NCI-H2227 treated with DMSO at 0.1 percent for 48 hours (cell line): ENCODE results near the gene KRTAP4-8.
"Not testable (repeated sequence)": the region's sequence is repeated elsewhere in the genome, so short reads cannot be mapped to it uniquely, and the experiment has no call there.

Source experiments
- DNase-seq: peaks from one replicate; lab custom pipeline; 2025; lab: John Stamatoyannopoulos, UW

The KRTAP4-8 gene

DNA sequence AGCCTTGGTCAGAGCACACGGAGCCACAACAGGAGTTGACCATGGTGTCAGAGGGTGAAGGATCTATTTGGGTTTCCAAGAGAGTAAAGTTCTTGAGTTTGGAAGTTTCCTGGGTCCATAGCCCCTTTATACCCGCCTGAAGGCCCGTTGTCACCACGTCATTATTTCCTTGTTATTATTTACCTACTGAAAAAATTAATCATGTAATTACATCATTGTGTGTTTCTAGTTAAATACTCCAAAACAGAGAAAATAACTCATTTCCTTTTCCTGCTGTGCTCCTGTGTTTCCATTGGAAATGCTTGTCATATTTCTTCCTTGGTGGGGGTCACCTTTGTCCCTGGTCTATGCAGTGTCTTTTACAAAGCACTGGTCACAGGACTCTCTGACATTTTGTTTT, at the start of gene KRTAP4-8:
KRTAP4-8 (minus strand) TSS at position 101 of the 400 bp plus-strand sequence; CDS start at position 43, 58 bp downstream.
- no peak for DNase-seq

DNA sequence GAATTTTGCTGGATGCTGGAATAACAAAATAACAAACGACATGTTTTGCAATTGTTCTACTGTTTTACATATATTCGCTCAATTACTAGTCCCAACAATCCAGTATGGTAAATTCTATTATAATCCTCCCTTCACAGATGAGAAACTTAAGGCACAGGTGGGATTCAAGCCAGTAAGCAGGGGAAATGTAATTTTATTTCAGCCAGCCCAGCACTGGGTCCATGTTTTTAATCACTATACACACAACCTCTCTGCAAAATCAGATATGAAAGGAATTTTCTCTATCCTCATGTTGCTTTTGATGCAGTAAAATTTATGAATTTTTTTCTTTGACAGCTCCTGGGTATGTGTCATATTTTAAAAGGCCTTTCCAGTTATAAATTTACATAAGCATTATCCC, 47.3 kb upstream of the KRTAP4-8 start:
- DNase-seq, result no peak

DNA sequence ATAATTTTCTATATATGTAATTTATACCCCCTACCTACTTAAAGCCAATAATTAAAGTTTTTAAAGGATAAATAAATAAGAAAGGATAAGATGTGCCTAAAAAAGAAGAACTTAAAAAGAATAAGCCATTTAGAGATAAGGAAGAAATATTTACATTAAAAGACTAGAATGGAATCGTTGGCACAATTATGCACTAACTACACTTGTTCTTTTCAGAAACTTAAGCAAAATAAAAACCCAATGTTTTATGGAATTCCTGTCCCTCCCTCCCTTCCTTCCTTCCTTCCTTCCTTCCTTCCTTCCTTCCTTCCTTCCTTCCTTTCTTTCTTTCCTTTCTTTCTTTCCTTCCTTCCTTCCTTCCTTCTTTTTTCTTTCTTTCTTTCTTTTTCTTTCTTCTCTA, 46.9 kb upstream of the KRTAP4-8 start:
- no peak for DNase-seq

- no peak for DNase-seq
Observed at GRCh38 chr17:41141361-41141760, 43.4 kb upstream of the KRTAP4-8 start.

- DNase-seq, result no peak
Observed at GRCh38 chr17:41140360-41141131, 42.6 kb upstream of the KRTAP4-8 start, which contains the start of gene KRTAP4-6. Gene KRTAP4-6 (minus strand): TSS chr17:41140544. CDS start chr17:41140487, 57 bp downstream.

GRCh38 chr17:41139865-41140264, 41.9 kb upstream of the KRTAP4-8 start:
- DNase-seq, result not testable (repeated sequence)

GRCh38 chr17:41133880-41134735, 36.2 kb upstream of the KRTAP4-8 start:
- DNase-seq, result no peak

- DNase-seq, result no peak
Observed at GRCh38 chr17:41131979-41132378, 34.0 kb upstream of the KRTAP4-8 start.

- no peak for DNase-seq
Observed at GRCh38 chr17:41127371-41127770, 29.4 kb upstream of the KRTAP4-8 start.

DNA sequence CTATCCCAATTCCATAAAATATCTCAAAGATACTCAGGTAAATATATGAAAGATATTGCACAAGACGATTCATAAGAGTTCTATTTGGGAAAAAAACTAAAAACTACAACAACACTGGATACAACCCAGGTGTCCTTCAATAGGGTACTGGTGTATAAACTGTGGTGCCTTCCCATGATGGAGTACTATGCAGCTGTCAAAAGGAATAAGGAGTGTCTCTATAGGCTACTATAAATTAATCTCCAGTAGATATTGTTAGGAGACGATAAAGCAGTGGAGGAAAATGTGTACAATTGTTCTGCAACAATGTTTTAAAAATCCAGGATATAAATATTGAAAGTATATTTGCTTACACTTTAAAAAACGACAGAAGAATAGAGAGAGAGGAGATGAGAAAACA, 28.5 kb upstream of the KRTAP4-8 start:
- DNase-seq, result no peak

GRCh38 chr17:41125064-41125463, 27.1 kb upstream of the KRTAP4-8 start:
- DNase-seq, result no peak

DNA sequence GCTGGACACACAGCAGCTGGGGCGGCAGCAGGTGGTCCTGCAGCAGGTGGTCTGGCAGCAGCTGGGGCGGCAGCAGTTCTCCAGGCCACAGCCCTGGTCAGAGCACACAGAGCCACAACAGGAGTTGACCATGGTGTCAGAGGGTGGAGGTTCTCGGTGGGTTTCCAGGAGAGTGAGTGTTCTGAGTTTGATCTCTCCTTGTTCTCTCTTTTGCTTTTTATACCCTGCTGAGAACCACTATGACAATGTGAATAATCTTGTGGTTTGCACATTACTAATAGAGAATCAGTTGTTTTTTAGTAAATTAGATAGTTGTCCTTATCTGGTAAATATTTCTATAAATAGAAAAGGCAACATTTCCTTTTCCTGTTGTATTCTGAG, 26.0 kb upstream of the KRTAP4-8 start, which contains the start of gene KRTAP4-12:
KRTAP4-12 (minus strand) TSS at position 192 of the 381 bp plus-strand sequence; CDS start at position 132, 60 bp downstream.
- DNase-seq, result not testable (repeated sequence)

DNA sequence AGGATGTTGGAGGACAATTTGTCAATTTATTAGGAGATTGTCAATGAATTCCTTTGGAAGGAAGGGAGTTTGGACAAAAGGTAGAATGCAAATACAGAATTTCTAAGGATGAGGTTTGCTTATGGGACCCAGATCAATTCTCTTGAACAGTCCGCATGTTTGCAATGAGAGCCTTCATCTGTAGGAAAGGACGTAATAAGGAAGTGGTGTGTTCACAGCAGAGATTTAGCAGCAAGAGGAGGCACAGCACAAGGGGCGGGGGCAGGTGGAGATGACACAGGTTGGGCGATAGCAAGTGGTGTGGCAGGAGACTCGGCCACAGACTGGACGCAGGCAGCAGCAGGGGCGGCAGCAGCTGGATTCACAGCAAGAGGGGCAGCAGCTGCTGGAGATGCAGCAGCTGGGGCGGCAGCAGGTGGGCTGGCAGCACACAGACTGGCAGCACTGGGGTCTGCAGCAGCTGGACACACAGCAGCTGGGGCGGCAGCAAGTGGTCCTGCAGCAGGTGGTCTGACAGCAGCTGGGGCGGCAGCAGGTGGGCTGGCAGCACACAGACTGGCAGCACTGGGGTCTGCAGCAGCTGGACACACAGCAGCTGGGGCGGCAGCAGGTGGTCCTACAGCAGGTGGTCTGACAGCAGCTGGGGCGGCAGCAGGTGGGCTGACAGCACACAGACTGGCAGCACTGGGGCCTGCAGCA, 25.5 kb upstream of the KRTAP4-8 start:
- not testable (repeated sequence) for DNase-seq

GRCh38 chr17:41121742-41122141, 23.8 kb upstream of the KRTAP4-8 start:
- DNase-seq, result no peak

- DNase-seq, result not testable (repeated sequence)
Observed at GRCh38 chr17:41119696-41120690, 22.1 kb upstream of the KRTAP4-8 start.

DNA sequence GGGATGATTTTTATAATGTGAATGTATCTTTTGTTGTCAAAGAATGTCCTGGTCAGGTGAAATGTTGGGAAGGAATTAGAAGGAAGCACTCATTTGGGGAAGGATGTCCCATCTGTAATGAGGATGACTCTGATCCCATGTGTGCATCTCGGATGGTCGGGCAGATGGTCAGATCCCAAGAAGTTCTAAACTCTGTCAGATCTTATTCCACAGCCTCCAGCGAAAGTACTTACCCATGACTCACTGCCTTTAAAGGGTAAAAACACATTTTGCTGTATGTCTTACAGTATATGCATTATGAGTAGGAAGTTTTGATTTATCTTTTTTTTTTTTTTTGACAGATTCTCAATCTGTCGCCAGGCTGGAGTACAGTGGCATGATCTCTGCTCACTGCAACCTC, 20.8 kb upstream of the KRTAP4-8 start:
- no peak for DNase-seq

- DNase-seq, result not testable (repeated sequence)
Observed at GRCh38 chr17:41117846-41118386, 20.0 kb upstream of the KRTAP4-8 start, which contains the start of gene KRTAP4-11. Gene KRTAP4-11 (minus strand): TSS chr17:41118373. CDS start chr17:41118315, 58 bp downstream.

GRCh38 chr17:41116297-41116696, 18.4 kb upstream of the KRTAP4-8 start:
- DNase-seq, result no peak

DNA sequence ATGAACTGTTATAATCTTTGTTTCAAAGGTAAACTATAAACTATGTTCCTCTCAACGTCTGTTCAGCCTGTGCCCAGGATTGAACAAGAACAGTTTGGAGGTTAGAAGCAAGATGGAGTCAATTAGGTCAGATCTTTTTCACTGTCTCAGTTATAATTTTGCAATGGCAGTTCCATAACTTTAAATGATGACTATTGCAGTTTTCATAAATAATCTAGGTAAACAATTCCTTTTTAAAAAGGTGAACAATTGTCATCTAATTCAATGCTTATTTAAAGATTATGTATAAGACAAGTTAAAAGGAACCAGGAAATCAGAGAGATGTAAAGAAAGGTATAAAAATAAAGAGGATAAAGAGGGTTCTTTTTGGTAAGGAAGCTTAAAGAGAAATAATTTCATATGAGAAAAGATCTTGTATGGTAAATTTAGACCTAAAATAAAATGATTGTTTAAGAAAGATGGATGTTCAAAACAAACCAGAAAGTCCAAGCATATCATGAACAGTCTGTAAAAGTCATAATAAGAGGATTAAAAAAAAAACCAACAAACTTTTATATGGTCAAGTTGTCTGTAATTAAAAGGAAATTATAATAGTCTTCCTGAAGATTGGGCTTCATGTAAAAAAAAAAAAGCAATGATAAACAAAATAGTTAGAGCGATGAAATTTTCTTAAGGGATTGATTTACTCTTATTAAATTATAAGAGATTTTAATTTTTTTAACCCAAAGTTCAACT, 13.4 kb upstream of the KRTAP4-8 start:
- DNase-seq, result no peak
